Gastrocnemius medialis (tissue), 4 donors: Measurements from ENCODE around the gene TCERG1L.

Experiments used
- POLR2A ChIP-seq, 2 donors: fragments of 450-650 bp; IDR thresholded peaks; one replicate each; pipeline ENCODE4 v1.6.1; 2017; ENCODE audit warnings: antibody characterized with exemption in 2 of 2, mild to moderate bottlenecking in 2 of 2, moderate library complexity in 2 of 2
- TF ChIP-seq, protein P1 (sequence below), 5 experiments: fragments of 450-650 bp in 3 of 5; fragments of 200-600 bp in 2 of 5; sonication (generic) in 2 of 5; IDR thresholded peaks in 4 of 5; conservative IDR thresholded peaks in 1 of 5; 1 replicate in 4 of 5; 2 replicates in 1 of 5; pipeline ENCODE4 v1.5.1; 2016 to 2019; ENCODE audit warnings: antibody characterized with exemption in 5 of 5, mild to moderate bottlenecking in 3 of 5, moderate library complexity in 3 of 5

- TF ChIP-seq, protein P1, sequence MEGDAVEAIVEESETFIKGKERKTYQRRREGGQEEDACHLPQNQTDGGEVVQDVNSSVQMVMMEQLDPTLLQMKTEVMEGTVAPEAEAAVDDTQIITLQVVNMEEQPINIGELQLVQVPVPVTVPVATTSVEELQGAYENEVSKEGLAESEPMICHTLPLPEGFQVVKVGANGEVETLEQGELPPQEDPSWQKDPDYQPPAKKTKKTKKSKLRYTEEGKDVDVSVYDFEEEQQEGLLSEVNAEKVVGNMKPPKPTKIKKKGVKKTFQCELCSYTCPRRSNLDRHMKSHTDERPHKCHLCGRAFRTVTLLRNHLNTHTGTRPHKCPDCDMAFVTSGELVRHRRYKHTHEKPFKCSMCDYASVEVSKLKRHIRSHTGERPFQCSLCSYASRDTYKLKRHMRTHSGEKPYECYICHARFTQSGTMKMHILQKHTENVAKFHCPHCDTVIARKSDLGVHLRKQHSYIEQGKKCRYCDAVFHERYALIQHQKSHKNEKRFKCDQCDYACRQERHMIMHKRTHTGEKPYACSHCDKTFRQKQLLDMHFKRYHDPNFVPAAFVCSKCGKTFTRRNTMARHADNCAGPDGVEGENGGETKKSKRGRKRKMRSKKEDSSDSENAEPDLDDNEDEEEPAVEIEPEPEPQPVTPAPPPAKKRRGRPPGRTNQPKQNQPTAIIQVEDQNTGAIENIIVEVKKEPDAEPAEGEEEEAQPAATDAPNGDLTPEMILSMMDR (IDR thresholded peaks at IDR 0.05 in 4 of 5, conservative IDR thresholded peaks at IDR 0.05 in 1 of 5): no peak
- TF ChIP-seq POLR2A (IDR thresholded peaks at IDR 0.05): no peak
These were observed 188.0 kb downstream of the TCERG1L start for GRCh38 chr10:131123496-131123895.
